Measurements from ENCODE around the gene HNRNPF.
"Not testable (repeated sequence)": the region's sequence is repeated elsewhere in the genome, so short reads cannot be mapped to it uniquely, and the experiment has no call there.

HNRNPF gene

DNA sequence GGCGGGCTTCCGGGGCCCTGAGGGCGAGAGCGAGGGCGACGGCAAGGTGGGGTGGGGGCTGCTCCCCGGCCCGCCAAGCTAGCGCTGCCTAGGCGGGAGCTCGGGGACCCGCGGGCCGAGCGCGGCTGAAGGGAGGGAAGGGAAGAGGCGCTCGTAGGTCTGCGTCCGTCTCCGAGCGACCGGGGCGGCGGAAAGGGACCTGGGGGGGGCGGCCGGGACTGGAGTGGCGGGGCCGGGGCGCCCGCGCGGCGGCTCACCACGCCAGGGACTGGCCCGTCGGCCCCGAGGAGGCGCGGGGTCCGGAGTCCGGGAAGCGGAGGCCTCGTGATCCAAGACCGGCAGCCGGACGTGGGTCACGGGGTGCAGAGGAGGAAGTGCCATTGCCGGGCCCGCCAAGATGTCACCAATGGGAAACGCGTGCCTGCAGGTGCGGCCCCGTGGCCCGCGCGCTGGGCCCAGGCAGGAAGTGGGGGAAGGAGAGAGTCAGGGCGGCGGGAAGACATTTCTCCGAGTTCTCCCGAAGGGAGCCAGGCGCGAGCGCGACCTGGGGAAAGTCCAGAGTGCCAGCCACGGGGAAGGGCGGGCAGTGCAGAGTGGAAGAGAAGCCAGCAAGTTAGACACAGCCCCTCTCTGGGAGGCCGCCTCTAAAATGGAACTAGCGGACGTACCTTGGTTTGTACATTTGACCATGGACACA, 11.9 kb downstream of the HNRNPF start:
- peak; percentile 87 for DNase-seq (ENCODE audit: low spot score)

DNA sequence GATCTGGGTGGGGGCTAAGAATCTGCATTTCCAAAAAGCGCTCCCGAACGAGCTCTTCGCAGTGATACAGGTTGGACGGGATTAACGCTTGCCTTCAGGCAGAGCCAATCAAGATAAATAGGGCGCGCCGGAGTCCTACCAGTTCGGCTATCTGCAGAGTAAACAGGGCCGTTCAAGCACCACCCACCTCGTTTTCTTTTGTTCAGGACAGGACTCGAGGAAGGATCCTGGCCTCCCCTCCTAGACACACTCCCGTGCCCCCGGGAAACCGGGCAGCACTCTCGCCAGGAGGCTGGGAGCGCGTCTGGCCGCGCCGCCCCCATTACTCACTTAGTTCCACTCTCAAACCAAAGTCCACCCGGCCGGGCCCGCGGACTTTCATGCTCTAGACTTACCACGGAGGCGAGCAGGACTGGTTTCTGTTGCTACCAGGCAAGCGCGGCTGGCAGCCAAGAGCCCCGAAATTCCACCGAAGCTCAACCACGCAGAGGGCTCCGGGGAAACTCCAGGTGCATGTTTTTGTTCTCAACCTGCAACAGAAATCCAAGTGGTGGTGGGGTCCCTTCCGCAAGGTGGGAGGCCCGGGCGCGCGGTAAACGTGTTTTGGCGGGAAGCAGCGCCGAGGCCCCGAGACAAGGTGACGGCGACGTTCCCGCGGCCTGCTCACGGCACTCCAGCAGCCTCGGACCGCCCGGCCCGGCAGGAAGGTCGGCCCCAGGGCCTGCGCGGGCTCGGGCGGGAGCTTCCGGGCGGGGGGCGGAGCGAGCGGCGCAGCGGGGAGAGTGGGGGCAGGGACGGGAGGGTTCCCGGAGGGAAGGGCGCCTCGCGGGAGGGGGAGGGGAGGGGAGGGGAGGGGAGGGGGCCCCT, 12.7 kb downstream of the HNRNPF start:
- peak; percentile 91 for DNase-seq (ENCODE audit: low spot score)

GRCh38 chr10:43395571-43396060, 13.4 kb downstream of the HNRNPF start:
- no peak for DNase-seq (ENCODE audit: low spot score)

GRCh38 chr10:43394868-43395267, 14.1 kb downstream of the HNRNPF start:
- DNase-seq (ENCODE audit: low spot score), result no peak

DNA sequence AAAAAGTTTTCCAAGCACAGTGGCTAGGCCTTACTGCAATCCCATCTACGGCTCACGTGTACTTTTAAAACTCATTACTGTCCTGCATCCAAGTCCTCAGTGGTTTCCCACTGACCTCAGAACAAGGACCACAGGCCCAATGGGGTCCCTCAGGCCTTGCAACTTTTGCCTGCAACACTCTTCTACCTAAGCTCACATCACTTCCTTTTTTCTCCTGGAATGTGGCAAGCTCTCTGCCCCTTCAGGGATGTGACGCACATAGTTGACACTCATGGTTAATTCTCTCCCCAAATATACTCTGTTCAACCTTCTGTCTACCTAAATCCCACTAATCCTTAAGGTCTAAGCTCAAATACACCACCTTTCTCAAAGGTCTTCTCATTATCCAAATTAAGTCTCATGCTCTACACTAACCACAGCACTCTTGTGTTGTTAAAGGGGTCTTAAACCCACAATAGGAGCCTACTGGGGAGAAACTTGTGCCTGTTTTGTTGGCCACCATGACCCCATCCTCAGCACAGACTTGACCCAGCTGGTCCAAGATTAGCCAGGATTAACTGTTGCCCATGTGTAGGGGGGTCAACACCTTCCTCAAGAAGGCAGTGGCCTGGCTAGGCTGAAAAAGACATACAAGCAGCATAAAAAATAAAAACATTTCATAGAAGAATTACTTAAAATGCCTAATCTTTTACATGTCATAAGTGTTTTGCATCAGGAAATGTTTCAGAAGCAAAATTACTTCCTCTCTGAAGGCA, 15.2 kb downstream of the HNRNPF start:
- no peak for DNase-seq (ENCODE audit: low spot score)

GRCh38 chr10:43393186-43393585, 15.8 kb downstream of the HNRNPF start:
- not testable (repeated sequence) for DNase-seq (ENCODE audit: low spot score)

- DNase-seq (ENCODE audit: low spot score), result no peak
Observed at GRCh38 chr10:43392748-43393147, 16.2 kb downstream of the HNRNPF start.

DNA sequence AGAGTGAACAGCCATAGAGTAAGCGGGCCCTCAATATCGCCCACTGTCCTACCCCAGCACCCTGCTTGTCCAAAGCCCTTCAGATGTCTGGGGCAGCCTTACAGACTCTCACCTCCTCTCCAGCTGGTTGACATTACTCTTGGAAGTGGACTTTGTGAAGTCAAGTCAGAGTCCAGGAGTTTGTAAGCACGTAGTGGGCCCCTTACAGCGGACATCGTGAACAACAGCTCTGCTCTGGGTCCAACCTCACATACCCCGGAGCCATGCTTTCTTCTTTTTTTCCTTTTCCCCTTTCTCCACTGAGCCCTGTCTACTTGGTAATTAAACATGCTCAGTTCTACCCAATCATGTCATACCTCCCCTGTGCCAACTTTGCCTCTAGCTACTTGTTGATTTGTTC, 17.5 kb downstream of the HNRNPF start:
- no peak for DNase-seq (ENCODE audit: low spot score)

GRCh38 chr10:43390759-43391158, 18.2 kb downstream of the HNRNPF start:
- DNase-seq (ENCODE audit: low spot score), result peak; percentile 51

- DNase-seq (ENCODE audit: low spot score), result no peak
Observed at GRCh38 chr10:43390333-43390732, 18.7 kb downstream of the HNRNPF start.

DNA sequence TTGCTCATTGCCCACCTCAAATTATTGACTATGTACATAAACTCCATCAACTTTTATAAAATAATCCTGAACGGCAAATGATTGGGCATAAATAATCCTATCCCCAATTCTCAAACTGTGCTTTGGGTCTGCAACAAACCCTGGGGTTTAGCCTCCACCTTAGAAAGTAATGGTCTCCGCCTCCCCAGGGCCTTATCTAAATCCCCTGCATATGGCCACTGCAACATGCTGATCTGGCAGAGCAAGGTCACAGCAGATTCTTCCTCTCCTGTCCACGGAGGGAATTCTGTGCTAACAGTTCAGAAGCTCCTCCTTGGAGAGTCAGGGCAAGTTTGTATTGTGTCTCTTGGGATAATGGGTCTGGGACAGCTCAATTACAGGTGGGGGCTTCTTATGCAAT, 19.1 kb downstream of the HNRNPF start:
- DNase-seq (ENCODE audit: low spot score), result no peak

DNA sequence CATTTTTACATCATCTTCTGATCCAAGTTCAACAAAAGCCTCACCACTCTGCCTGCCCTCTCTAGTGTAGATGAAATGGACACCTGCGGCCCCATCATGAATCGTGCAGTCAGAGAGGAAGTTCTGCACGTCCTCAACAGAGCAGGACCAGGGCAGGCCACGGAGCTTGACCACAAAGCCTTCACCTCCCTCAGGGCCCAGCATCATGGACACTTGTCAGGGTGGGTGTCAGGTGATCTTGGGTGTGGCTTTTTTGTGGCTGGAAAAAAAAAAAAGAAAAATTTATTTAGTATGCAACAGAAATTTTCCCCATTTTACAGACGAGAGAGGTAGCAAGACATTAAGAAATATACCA, 21.3 kb downstream of the HNRNPF start:
- DNase-seq (ENCODE audit: low spot score), result no peak

DNA sequence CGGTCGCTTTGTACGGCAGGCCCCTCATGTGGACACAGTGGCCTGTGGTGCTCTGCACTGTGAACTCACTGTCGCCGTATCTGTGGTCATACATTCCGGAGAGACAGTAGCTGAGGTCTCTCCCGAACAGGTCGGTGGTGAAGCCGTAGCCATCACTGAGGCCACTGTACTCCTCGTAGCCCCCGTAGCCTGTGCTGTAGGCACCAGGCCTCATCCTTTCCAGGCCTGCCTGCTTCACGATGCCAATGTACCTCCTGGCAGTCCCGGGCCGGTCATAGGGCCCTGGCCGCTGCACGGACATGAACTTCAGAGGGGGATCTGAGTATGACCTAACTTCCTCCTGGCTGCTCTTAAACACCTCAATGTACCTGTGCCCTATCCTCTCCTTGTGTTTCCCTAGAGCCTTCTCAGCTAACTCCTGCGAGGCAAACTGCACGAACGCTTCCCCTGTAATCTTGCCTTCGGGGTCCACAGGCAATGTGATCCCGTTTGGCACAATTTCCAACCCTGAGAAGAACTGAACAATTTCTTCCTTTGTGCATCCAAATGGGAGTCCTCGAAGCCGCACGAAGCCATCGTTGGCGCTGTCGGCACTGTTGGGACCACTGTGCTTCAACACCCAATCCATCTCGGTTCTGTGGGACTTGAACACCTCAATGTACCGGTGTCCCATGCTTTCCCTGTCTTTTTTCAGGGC, 21.9 kb downstream of the HNRNPF start:
- no peak for DNase-seq (ENCODE audit: low spot score)

DNA sequence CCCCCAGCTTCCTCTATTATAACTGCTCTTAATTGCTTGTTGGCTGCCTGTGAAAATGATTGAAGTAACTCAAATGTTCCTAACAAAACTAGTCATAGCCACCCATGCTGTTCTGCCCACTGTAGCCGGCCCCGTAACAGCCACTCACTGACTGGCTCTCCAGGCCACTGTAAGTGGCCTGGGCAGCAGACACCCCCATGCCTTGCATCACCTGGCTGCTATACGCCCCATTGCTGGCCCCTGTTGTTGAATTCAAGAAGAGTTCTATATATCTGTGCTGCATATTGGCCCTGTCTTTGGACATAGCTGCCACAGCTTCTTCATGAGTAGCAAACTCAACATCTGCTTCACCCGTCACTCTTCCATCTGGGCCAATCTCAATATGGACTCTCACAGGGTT, 22.4 kb downstream of the HNRNPF start:
- DNase-seq (ENCODE audit: low spot score), result no peak

GRCh38 chr10:43385412-43386004, 23.5 kb downstream of the HNRNPF start:
- DNase-seq (ENCODE audit: low spot score), result no peak

DNA sequence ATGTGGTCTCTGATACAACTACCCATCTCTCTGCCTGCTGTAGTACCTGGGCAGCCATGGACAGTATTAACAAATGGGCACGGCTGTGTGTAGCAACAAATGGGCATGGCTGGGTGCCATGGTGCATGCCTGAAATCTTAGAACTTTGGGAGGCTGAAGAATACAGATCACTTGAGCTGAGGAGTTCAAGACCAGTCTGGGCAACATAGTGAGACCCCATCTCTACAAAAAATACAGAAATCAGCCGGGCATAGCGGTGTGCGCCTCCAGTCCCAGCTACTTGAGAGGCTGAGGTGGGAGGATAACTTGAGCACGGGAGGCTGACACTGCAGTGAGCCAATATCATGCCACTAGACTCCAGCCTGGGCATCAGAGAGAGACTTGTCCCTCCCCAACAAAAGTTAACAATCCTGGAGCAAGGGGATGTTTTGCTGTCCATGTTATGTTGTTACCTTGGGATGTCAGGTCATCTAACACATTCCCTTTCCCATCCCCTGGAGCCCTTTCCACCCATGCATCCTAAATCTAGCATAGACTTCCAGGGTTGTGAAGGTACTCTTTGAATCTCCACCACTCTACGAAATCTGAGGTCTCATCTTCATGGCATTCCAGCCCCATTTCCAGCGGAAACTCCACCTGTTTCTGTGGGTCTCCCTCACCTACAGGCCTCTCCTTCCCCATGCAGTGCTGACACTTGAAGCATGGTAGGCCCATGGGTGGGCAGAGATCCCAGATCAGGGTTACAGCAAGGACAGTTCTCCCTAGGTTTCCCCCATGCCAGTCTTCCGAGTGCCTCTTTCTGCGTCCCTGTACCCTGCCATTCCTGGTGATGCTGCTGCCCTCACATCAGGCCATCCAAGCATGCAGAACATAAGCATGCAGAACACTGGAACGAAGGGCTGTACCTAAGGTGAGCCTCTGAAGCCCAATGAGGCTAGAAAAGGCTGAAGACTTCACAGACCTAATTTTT, 24.4 kb downstream of the HNRNPF start:
- no peak for DNase-seq (ENCODE audit: low spot score)

DNA sequence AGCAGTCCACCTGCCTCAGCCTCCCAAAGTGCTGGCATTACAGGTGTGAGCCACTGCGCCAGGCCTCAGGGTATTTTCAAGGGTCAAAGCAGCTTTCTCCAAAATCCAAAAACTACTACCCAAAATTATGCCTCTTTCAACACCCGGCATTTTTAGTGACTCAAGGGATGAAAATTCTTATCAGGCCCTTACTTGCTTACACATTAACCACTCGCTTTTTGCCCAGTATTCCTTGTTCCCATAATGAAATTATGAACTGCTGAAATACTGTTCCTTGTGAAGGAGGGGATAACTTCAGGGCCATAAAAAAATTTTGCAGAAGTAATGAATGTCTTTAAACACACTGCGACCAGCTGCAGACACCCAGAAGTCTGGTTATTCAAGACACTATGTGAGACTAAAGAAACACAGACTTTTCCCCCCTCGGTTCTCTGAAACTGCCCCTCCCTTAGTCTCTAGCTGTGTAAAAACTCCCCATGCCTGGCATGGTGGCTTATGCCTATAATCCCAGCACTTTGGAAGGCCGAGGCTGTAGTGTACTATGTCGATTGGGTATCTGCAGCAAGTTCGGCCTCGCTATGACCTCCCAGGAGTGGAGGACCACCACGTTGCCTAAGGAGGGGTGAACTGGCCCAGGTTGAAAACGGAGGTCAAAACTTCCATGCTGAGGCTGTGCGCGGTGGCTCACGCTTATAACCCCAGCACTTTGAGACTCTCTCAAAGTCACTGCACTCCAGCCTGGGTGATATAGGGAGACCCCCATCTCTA, 25.6 kb downstream of the HNRNPF start:
- peak; percentile 47 for DNase-seq (ENCODE audit: low spot score)

- no peak for DNase-seq (ENCODE audit: low spot score)
Observed at GRCh38 chr10:43380610-43381222, 28.3 kb downstream of the HNRNPF start.

DNA sequence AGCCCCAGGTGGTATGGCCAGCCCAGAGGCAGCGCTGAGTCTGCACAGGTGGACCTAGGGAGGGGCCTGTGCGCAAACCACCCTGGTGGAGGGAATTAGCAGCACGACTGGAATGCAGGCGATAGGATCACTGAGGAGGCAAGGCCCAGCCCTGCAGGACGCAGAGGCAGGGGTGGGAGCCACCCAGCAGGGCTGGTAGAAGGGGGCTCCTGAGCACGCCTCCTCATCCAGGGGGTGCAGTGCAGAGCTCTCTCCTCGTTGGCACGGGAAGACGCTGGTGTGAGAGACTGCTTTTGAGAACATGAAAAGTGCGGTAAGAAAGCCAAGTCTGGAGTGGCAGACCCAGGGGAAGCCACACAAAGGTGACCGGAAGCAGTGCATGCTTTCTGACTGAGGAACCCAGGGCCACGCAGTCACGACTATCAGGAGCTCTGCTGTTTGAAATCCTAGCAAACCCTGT, 31.5 kb downstream of the HNRNPF start:
- DNase-seq (ENCODE audit: low spot score), result no peak

Measured in GM03348 (cell line).